ENCODE measurements around the gene ACOT6. TPM values are rescaled to one million over a fixed set of nuclear protein-coding genes. Genes with fewer than 3 reads are reported as not detected.

The ACOT6 gene
- total and polyA plus RNA-seq, 2 donors (not counting 3 experiments of a cell fraction or from before 2014, with no cell fraction given) = not detected

DNA sequence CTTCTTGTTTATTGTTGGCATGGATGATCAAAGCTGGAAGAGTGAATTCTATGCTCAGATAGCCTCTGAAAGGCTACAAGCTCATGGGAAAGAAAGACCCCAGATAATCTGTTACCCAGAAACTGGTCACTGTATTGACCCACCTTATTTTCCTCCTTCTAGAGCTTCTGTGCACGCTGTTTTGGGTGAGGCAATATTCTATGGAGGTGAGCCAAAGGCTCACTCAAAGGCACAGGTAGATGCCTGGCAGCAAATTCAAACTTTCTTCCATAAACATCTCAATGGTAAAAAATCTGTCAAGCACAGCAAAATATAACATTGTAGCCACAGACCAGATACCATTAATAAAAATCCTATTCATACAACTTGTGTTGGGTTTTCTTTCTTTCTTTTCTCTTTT lies 7.2 kb downstream of the ACOT6 start:
- H3K9ac ChIP-seq (replicated peaks; ENCODE audit: extremely low read depth, insufficient read depth, low read length) = no peak overlapping the region
- no peak overlapping the region for H3K4me2 ChIP-seq (ENCODE audit: insufficient read depth, low read length)
- BruUV-seq (replicated peaks) = no TSS peak
- H3K4me3 ChIP-seq (replicated peaks in 1 of 3; ENCODE audit: insufficient read depth in 1 of 3, low read depth in 1 of 3, low read length in 3 of 3) = no peak overlapping the region
- intact Hi-C loops (cut with micrococcal nuclease) = no loop called here
- H3K36me3 ChIP-seq (ENCODE audit: control insufficient read depth in 2 of 2, extremely low read depth in 1 of 2, insufficient read depth in 2 of 2, low read length in 2 of 2) = no peaks in the 10 kb centered on the region
- no peaks in the 10 kb centered on the region for H4K20me1 ChIP-seq (replicated peaks; ENCODE audit: control insufficient read depth, extremely low read depth, insufficient read depth, low read length)
- H3K9me3 ChIP-seq (replicated peaks; ENCODE audit: control insufficient read depth, insufficient read depth, low read length) = no peaks in the 10 kb centered on the region
- no peaks in the 10 kb centered on the region for H3K79me2 ChIP-seq (ENCODE audit: control insufficient read depth, insufficient read depth, low read length)
- POLR2A ChIA-PET = no interaction called here
- DNase-seq (ENCODE audit: low read depth, low spot score) = no peak
- dilution Hi-C loops (cut with MboI; ENCODE audit: extremely low pct_ligation_motif_present, low sequenced_read_pairs) = no loop called here
- no peaks in the 10 kb centered on the region for H3K9me1 ChIP-seq (replicated peaks; ENCODE audit: control insufficient read depth, extremely low read depth, insufficient read depth, low read length)
- CTCF ChIA-PET = interaction anchor here (1.0 to 2.2 kb wide), 3 partner anchors 10 to 15 kb away, joined by 4 to 8 read pairs (median 4); no protein-coding TSS in a partner anchor
- H2AFZ ChIP-seq (ENCODE audit: low read depth, low read length) = no peak overlapping the region
- FAIRE-seq = no peak
- H3K27me3 ChIP-seq (ENCODE audit: control insufficient read depth in 2 of 2, insufficient read depth in 2 of 2, low read length in 2 of 2) = peaks cover 0 to 2% of the 10 kb centered on the region in 2 experiments
- no peak for TF ChIP-seq POLR2AphosphoS5 (IDR thresholded peaks at IDR 0.05; ENCODE audit: insufficient read depth, low read depth, low read length)
- no peak for TF ChIP-seq FOS (IDR thresholded peaks at IDR 0.05; ENCODE audit: borderline replicate concordance, insufficient read depth, low read length)
- TF ChIP-seq MYC (IDR thresholded peaks at IDR 0.05; ENCODE audit: low read depth, low read length) = no peak
- TF ChIP-seq JUN (IDR thresholded peaks at IDR 0.05; ENCODE audit: borderline replicate concordance, insufficient read depth, insufficient read length, low read depth) = no peak
- TF ChIP-seq, protein P1, sequence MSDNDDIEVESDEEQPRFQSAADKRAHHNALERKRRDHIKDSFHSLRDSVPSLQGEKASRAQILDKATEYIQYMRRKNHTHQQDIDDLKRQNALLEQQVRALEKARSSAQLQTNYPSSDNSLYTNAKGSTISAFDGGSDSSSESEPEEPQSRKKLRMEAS (IDR thresholded peaks at IDR 0.05; ENCODE audit: insufficient read depth, insufficient read length) = no peak
- TF ChIP-seq, protein P2, sequence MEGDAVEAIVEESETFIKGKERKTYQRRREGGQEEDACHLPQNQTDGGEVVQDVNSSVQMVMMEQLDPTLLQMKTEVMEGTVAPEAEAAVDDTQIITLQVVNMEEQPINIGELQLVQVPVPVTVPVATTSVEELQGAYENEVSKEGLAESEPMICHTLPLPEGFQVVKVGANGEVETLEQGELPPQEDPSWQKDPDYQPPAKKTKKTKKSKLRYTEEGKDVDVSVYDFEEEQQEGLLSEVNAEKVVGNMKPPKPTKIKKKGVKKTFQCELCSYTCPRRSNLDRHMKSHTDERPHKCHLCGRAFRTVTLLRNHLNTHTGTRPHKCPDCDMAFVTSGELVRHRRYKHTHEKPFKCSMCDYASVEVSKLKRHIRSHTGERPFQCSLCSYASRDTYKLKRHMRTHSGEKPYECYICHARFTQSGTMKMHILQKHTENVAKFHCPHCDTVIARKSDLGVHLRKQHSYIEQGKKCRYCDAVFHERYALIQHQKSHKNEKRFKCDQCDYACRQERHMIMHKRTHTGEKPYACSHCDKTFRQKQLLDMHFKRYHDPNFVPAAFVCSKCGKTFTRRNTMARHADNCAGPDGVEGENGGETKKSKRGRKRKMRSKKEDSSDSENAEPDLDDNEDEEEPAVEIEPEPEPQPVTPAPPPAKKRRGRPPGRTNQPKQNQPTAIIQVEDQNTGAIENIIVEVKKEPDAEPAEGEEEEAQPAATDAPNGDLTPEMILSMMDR (IDR thresholded peaks at IDR 0.05; ENCODE audit: extremely low read depth in 1 of 2, insufficient read depth in 1 of 2, low read depth in 1 of 2, low read length in 2 of 2) = no peak
- TF ChIP-seq EZH2 (IDR thresholded peaks at IDR 0.05; ENCODE audit: borderline replicate concordance, low read depth, low read length, severe bottlenecking) = no peak
- H3K27ac ChIP-seq (ENCODE audit: insufficient read depth, low read depth, low read length) = no peak overlapping the region
- H3K4me1 ChIP-seq (ENCODE audit: control insufficient read depth, extremely low read depth, insufficient read depth, low read length) = no peaks in the 10 kb centered on the region

All from endothelial cell of umbilical vein (primary cell).